ENCODE measurements around the gene AFAP1.

DNA sequence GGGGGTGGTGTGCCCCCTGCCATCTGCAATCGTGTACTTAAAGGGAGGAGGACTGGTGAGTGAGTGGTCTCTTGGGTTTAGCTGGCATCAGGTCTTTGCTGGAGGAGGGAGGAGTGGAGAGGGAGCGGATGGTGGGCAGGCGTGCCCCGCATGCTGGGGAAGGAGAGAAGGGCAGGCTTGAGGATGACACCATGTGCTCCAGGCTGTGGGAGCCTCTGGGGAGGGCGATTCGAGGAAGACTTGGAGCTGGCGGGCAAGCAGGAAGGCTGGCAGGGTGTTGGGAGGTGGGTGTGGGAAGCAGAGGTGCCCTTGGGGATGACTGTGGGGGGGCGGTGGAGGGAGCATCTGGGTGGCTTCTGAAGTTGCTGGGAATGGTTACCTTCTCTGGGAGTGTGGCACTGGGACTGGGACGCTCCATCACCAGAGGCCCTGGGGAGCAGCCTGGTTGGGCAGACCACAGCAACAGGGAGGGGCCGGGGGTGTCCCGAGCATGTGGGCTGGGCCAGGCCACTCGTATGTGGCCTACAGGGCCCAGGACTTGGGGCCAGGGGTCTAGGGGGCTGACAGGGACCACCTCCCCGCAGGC is 30.8 kb upstream of the AFAP1 start:
- TF ChIP-seq EZH2 (IDR thresholded peaks at IDR 0.05; ENCODE audit: low read depth, low read length, severe bottlenecking) (no peak), TEAD4 (IDR thresholded peaks at IDR 0.05; ENCODE audit: low read depth, low read length) (no peak), SP1 (IDR thresholded peaks at IDR 0.05; ENCODE audit: low read depth, low read length) (no peak), POLR2A (IDR thresholded peaks at IDR 0.05; ENCODE audit: control extremely low read depth in 1 of 2, low read depth in 2 of 2, low read length in 2 of 2) (no peak), ASH2L (IDR thresholded peaks at IDR 0.05; ENCODE audit: low read length) (no peak), TAF1 (IDR thresholded peaks at IDR 0.05; ENCODE audit: low read depth, low read length) (no peak), TBP (IDR thresholded peaks at IDR 0.05; ENCODE audit: low read depth, low read length) (no peak), RBBP5 (IDR thresholded peaks at IDR 0.05; ENCODE audit: borderline replicate concordance, low read depth, low read length) (no peak), JUND (IDR thresholded peaks at IDR 0.05; ENCODE audit: low read length) (no peak)
- TF ChIP-seq, protein P1, sequence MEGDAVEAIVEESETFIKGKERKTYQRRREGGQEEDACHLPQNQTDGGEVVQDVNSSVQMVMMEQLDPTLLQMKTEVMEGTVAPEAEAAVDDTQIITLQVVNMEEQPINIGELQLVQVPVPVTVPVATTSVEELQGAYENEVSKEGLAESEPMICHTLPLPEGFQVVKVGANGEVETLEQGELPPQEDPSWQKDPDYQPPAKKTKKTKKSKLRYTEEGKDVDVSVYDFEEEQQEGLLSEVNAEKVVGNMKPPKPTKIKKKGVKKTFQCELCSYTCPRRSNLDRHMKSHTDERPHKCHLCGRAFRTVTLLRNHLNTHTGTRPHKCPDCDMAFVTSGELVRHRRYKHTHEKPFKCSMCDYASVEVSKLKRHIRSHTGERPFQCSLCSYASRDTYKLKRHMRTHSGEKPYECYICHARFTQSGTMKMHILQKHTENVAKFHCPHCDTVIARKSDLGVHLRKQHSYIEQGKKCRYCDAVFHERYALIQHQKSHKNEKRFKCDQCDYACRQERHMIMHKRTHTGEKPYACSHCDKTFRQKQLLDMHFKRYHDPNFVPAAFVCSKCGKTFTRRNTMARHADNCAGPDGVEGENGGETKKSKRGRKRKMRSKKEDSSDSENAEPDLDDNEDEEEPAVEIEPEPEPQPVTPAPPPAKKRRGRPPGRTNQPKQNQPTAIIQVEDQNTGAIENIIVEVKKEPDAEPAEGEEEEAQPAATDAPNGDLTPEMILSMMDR (IDR thresholded peaks at IDR 0.05; ENCODE audit: control extremely low read depth in 1 of 3, insufficient read depth in 1 of 3, low read depth in 1 of 3, low read length in 3 of 3): no peak
- TF ChIP-seq, protein P2, sequence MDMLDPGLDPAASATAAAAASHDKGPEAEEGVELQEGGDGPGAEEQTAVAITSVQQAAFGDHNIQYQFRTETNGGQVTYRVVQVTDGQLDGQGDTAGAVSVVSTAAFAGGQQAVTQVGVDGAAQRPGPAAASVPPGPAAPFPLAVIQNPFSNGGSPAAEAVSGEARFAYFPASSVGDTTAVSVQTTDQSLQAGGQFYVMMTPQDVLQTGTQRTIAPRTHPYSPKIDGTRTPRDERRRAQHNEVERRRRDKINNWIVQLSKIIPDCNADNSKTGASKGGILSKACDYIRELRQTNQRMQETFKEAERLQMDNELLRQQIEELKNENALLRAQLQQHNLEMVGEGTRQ (IDR thresholded peaks at IDR 0.05; ENCODE audit: low read length): no peak
- TF ChIP-seq, protein P3, sequence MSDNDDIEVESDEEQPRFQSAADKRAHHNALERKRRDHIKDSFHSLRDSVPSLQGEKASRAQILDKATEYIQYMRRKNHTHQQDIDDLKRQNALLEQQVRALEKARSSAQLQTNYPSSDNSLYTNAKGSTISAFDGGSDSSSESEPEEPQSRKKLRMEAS (IDR thresholded peaks at IDR 0.05): peak; percentile 63; the same call in 1 of the 2 replicates

Data from H1 (cell line).